Body of pancreas (tissue), 4 donors: ENCODE measurements around the gene PCDHB4.
"Not testable (repeated sequence)": the region's sequence is repeated elsewhere in the genome, so short reads cannot be mapped to it uniquely, and the experiment has no call there.

ENCODE experiments used
- POLR2A ChIP-seq, 3 donors: fragments of 450-650 bp; IDR thresholded peaks; one replicate each; pipeline ENCODE4 v1.6.1; 2016; ENCODE audit warnings: antibody characterized with exemption in 3 of 3, mild to moderate bottlenecking in 2 of 3
- TF ChIP-seq, protein P1 (sequence below), 7 experiments: fragments of 450-650 bp in 4 of 7; fragments of 200-600 bp in 3 of 7; sonication (generic) in 3 of 7; IDR thresholded peaks; one replicate each; pipeline ENCODE4 v1.5.1; 2016 to 2019; ENCODE audit warnings: antibody characterized with exemption in 7 of 7

DNA sequence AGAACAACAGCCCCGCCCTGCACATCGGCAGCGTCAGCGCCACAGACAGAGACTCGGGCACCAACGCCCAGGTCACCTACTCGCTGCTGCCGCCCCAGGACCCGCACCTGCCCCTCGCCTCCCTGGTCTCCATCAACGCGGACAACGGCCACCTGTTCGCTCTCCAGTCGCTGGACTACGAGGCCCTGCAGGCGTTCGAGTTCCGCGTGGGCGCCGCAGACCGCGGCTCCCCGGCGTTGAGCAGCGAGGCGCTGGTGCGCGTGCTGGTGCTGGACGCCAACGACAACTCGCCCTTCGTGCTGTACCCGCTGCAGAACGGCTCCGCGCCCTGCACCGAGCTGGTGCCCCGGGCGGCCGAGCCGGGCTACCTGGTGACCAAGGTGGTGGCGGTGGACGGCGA, 25.4 kb upstream of the PCDHB4 start:
- TF ChIP-seq, protein P1, sequence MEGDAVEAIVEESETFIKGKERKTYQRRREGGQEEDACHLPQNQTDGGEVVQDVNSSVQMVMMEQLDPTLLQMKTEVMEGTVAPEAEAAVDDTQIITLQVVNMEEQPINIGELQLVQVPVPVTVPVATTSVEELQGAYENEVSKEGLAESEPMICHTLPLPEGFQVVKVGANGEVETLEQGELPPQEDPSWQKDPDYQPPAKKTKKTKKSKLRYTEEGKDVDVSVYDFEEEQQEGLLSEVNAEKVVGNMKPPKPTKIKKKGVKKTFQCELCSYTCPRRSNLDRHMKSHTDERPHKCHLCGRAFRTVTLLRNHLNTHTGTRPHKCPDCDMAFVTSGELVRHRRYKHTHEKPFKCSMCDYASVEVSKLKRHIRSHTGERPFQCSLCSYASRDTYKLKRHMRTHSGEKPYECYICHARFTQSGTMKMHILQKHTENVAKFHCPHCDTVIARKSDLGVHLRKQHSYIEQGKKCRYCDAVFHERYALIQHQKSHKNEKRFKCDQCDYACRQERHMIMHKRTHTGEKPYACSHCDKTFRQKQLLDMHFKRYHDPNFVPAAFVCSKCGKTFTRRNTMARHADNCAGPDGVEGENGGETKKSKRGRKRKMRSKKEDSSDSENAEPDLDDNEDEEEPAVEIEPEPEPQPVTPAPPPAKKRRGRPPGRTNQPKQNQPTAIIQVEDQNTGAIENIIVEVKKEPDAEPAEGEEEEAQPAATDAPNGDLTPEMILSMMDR (IDR thresholded peaks at IDR 0.05): not testable (repeated sequence)
- not testable (repeated sequence) for TF ChIP-seq POLR2A (IDR thresholded peaks at IDR 0.05)
